OCI-LY7 (cell line): ENCODE measurements around the gene DTNB. TPM values are rescaled to one million over a fixed set of nuclear protein-coding genes. Genes with fewer than 3 reads are reported as not detected.
A peak's percentile ranks its signal among the peaks of the same experiment; 100 is the strongest.

ENCODE experiments used
- BruUV-seq: library from RNA; stranded (reverse); fragments of 400-500 nt; replicated peaks from 2 replicates; lab custom pipeline; 2021; lab: Mats Ljungman, UMichigan
- CTCF ChIA-PET: fragments of 300-600 bp; sonication (Branson Sonifier 250); formaldehyde crosslinking; loops from one replicate; lab custom pipeline; 2022; ENCODE audit warnings: antibody characterized with exemption; ENCODE audit not compliant: unreplicated experiment; lab: Charles Lee
- POLR2A ChIA-PET: fragments of 300-600 bp; sonication (Branson Sonifier 250); formaldehyde crosslinking; loops from one replicate; lab custom pipeline; 2022; ENCODE audit warnings: antibody characterized with exemption; lab: Charles Lee
- DNase-seq: peaks from one replicate; pipeline ENCODE4 v3.0.0-alpha.2; 2015; ENCODE audit warnings: low spot score
- H2AFZ ChIP-seq: fragments of 200-600 bp; sonication (generic), shearing (Covaris generic); 2 replicates; pipeline ENCODE4 v1.6.1; 2014; ENCODE audit warnings: mild to moderate bottlenecking, antibody characterized with exemption, low read length, moderate library complexity
- H3K27ac ChIP-seq: fragments of 200-600 bp; sonication (generic); 2 replicates; pipeline ENCODE4 v1.5.1; 2014; ENCODE audit warnings: mixed run types, low read depth, mild to moderate bottlenecking, moderate library complexity, low read length, inconsistent platforms; ENCODE audit not compliant: poor library complexity, severe bottlenecking
- H3K36me3 ChIP-seq: fragments of 200-600 bp; sonication (generic); 2 replicates; pipeline ENCODE4 v1.6.1; 2014; ENCODE audit warnings: mild to moderate bottlenecking, antibody characterized with exemption, low read length, moderate library complexity, mixed read lengths; ENCODE audit not compliant: insufficient read depth
- H3K4me1 ChIP-seq: fragments of 200-600 bp; sonication (generic); 2 replicates; pipeline ENCODE4 v1.5.1; 2014; ENCODE audit warnings: mild to moderate bottlenecking, low read length; ENCODE audit not compliant: insufficient read depth, poor library complexity, severe bottlenecking
- H3K4me2 ChIP-seq: fragments of 200-600 bp; sonication (generic); 2 replicates; pipeline ENCODE4 v1.6.1; 2014; ENCODE audit warnings: mild to moderate bottlenecking, low read length
- H3K4me3 ChIP-seq: fragments of 200-600 bp; sonication (generic); 2 replicates; pipeline ENCODE4 v1.5.1; 2014; ENCODE audit warnings: mild to moderate bottlenecking, low read depth, low read length; ENCODE audit not compliant: poor library complexity, severe bottlenecking
- H3K79me2 ChIP-seq: fragments of 200-600 bp; sonication (generic); 2 replicates; pipeline ENCODE4 v1.6.1; 2016; ENCODE audit warnings: low read depth, mild to moderate bottlenecking, low read length, moderate library complexity, mixed read lengths; ENCODE audit not compliant: insufficient read depth
- H3K9me2 ChIP-seq: fragments of 200-600 bp; sonication (generic); 2 replicates; pipeline ENCODE4 v1.6.1; 2016; ENCODE audit warnings: mild to moderate bottlenecking, low read length, mixed read lengths; ENCODE audit not compliant: insufficient read depth
- H3K9me3 ChIP-seq: fragments of 200-600 bp; sonication (generic); 2 replicates; pipeline ENCODE4 v1.6.1; 2014; ENCODE audit warnings: mild to moderate bottlenecking, mixed run types, low read length, mixed read lengths
- H4K20me1 ChIP-seq: fragments of 200-600 bp; sonication (generic); 2 replicates; pipeline ENCODE4 v1.6.1; 2014; ENCODE audit warnings: mild to moderate bottlenecking, antibody characterized with exemption, low read length, moderate library complexity, mixed read lengths; ENCODE audit not compliant: insufficient read depth
- EZH2phosphoT487 ChIP-seq: fragments of 200-600 bp; sonication (generic); IDR thresholded peaks from 2 replicates; pipeline ENCODE4 v1.6.1; 2018; ENCODE audit warnings: low read depth, borderline replicate concordance, mild to moderate bottlenecking, mixed run types, antibody characterized with exemption, low read length, moderate library complexity, mixed read lengths
- intact Hi-C: fragments of 100-400 bp; cut with micrococcal nuclease; formaldehyde crosslinking; loops from one replicate; pipeline ENCODE4 v1.10.0; 2022; ENCODE audit not compliant: unreplicated experiment
- total RNA-seq, 2 experiments: library from RNA; depleted of rRNA in 1 of 2; stranded (reverse); fragments of >200 nt in 1 of 2; shearing (Covaris generic) in 1 of 2; gene quantifications; 2 replicates each; pipeline ENCODE4 v1.2.3, GENCODE V29; 2014 to 2022
- TF ChIP-seq, protein P1 (sequence below): fragments of 200-600 bp; sonication (generic); conservative IDR thresholded peaks from 2 replicates; pipeline ENCODE4 v1.5.1; 2014; ENCODE audit warnings: mild to moderate bottlenecking, antibody characterized with exemption, low read length, moderate library complexity, mixed read lengths

The DTNB gene
- total RNA-seq, 2 experiments from 2014 or later = 16.1 to 28.3 TPM

DNA sequence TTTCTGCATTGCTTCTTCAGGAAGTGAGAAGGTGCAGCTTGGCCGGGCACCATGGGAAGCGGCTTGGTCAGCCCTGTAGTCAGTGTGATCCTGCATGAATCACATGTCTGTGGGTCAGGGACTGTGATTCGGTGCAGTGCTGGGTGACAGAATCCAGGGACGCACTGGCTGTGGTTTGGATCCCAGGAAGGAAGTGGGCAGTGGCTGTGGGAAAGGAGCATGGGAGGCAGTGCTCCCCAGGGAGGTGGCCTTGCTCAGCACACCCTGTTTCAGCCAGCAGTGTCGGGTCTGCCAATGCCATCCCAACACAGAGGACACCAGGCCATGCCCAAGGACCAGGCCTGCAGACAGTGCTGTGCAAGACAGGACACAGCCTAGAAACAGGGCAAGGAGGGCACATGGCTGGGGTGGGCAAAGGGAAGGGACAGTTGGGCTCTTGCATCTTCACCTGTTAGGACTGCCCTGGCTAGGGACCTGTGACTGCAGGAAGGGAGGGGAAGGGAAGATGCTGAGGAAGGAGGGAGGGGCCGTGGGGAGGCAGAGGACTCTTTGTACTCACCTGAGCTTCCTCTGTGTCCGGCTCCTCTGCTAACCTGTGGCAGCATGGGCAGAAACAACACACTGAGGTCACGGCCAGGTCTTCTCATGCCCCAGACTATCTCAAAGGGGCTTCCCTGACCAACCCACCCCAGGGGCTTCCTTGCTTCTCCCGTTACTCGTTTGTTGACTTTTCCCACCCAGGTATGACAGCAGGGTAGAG, 294.5 kb downstream of the DTNB start:
- POLR2A ChIA-PET = interaction anchor here (0.8 to 2.6 kb wide), 4 partner anchors 10 to 196 kb away, joined by 3 to 8 read pairs (median 4); no protein-coding TSS in a partner anchor
- intact Hi-C loops = loop anchor here (10.0 kb wide), 1 partner anchor 186 kb away; no protein-coding TSS in a partner anchor

DNA sequence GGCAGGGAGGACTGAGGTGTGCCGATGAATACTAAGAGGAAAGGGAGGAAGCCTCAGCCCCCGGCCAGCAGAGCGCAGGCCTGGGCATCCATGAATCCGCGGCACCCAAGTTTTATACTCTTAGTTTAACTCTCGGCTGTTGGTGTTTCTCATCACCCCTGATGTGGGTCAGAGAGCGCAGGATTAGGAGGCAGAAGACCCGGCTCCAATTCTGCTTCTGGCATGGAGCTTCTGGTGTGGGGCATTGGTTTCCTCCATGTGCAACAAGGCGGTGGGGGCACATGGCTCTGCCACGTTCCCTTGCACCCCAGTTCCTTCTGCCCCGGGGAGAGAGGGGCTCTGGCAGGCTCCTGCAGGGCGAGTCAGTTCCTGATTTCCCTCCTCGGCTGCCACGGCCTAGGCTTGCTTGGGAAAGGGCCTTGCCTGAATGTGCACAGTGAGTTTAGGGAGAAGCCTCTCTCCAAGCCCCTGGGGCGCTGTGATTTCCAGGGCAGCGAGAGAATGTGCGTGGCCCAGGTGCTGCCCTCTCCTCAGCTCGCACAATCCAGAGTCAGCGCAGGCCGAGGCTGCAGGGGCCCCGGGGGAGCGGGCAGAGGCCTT, 295.5 kb downstream of the DTNB start:
- no peak overlapping the region for H3K4me3 ChIP-seq
- no TSS peak for BruUV-seq
- ChIA-PET CTCF (interaction anchor here (0.8 kb wide), 1 partner anchor 105 kb away, joined by 4 read pairs; no protein-coding TSS in a partner anchor), POLR2A (interaction anchor here (0.6 to 1.9 kb wide), 7 partner anchors 12 to 197 kb away, joined by 3 to 7 read pairs (median 3); no protein-coding TSS in a partner anchor)
- H3K27ac ChIP-seq = peak overlapping the region; percentile 82
- intact Hi-C loops = loop anchor here (1.0 to 10.0 kb wide), 4 partner anchors 24 to 187 kb away; no protein-coding TSS in a partner anchor
- H2AFZ ChIP-seq = no peak overlapping the region
- H3K79me2 ChIP-seq = no peaks in the 10 kb centered on the region
- no peak for DNase-seq
- peak overlapping the region; percentile 64 for H3K4me2 ChIP-seq
- H4K20me1 ChIP-seq = no peaks in the 10 kb centered on the region
- no peaks in the 10 kb centered on the region for H3K36me3 ChIP-seq
- H3K9me3 ChIP-seq = no peaks in the 10 kb centered on the region
- TF ChIP-seq EZH2phosphoT487 = no peak
- TF ChIP-seq, protein P1, sequence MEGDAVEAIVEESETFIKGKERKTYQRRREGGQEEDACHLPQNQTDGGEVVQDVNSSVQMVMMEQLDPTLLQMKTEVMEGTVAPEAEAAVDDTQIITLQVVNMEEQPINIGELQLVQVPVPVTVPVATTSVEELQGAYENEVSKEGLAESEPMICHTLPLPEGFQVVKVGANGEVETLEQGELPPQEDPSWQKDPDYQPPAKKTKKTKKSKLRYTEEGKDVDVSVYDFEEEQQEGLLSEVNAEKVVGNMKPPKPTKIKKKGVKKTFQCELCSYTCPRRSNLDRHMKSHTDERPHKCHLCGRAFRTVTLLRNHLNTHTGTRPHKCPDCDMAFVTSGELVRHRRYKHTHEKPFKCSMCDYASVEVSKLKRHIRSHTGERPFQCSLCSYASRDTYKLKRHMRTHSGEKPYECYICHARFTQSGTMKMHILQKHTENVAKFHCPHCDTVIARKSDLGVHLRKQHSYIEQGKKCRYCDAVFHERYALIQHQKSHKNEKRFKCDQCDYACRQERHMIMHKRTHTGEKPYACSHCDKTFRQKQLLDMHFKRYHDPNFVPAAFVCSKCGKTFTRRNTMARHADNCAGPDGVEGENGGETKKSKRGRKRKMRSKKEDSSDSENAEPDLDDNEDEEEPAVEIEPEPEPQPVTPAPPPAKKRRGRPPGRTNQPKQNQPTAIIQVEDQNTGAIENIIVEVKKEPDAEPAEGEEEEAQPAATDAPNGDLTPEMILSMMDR = no peak
- no peaks in the 10 kb centered on the region for H3K9me2 ChIP-seq
- peaks cover 65% of the 10 kb centered on the region for H3K4me1 ChIP-seq

More for the DNA sequence above, 294.5 kb downstream of the DTNB start:
- Histone ChIP-seq H4K20me1 (no peaks in the 10 kb centered on the region), H2AFZ (peak overlapping the region; percentile 5; the same call in 1 of the 2 replicates), H3K4me3 (no peak overlapping the region), H3K9me2 (no peaks in the 10 kb centered on the region), H3K4me2 (peak overlapping the region; percentile 41), H3K9me3 (no peaks in the 10 kb centered on the region), H3K27ac (no peak overlapping the region), H3K79me2 (no peaks in the 10 kb centered on the region), H3K36me3 (no peaks in the 10 kb centered on the region), H3K4me1 (peaks cover 65% of the 10 kb centered on the region)
- CTCF ChIA-PET = interaction anchor here (1.1 kb wide), 1 partner anchor 188 kb away, joined by 3 read pairs; no protein-coding TSS in a partner anchor
- TF ChIP-seq EZH2phosphoT487 = no peak
- TF ChIP-seq, protein P1 = no peak
- no TSS peak for BruUV-seq
- no peak for DNase-seq
